Smooth muscle cell (in vitro differentiated cells): ENCODE measurements around the gene SMIM23. TPM values are rescaled to one million over a fixed set of nuclear protein-coding genes. Genes with fewer than 3 reads are reported as not detected.

Experiments used
- DNase-seq: peaks from one replicate; lab custom pipeline; 2025; ENCODE audit not compliant: unreplicated experiment; lab: John Stamatoyannopoulos, UW
- H2AFZ ChIP-seq: fragments of 200-600 bp; sonication (generic); 2 replicates; pipeline ENCODE4 v1.6.0; 2016; ENCODE audit warnings: antibody characterized with exemption, low read depth, mild to moderate bottlenecking
- H3F3A ChIP-seq: fragments of 200-600 bp; sonication (generic); 2 replicates; pipeline ENCODE4 v1.6.0; 2017; ENCODE audit warnings: antibody characterized with exemption, low read depth
- H3K27ac ChIP-seq: fragments of 200-600 bp; sonication (generic); 2 replicates; pipeline ENCODE4 v1.5.1; 2016; ENCODE audit warnings: low read depth, mild to moderate bottlenecking
- H3K27me3 ChIP-seq: fragments of 200-600 bp; sonication (generic); 2 replicates; pipeline ENCODE4 v1.6.1; 2016; ENCODE audit warnings: low read depth, mild to moderate bottlenecking
- H3K36me3 ChIP-seq: fragments of 200-600 bp; sonication (generic); 2 replicates; pipeline ENCODE4 v1.5.1; 2016; ENCODE audit warnings: low read depth
- H3K4me1 ChIP-seq: fragments of 200-600 bp; sonication (generic); 2 replicates; pipeline ENCODE4 v1.5.1; 2016; ENCODE audit warnings: low read depth
- H3K4me2 ChIP-seq: fragments of 200-600 bp; sonication (generic); 2 replicates; pipeline ENCODE4 v1.6.0; 2016; ENCODE audit warnings: mild to moderate bottlenecking
- H3K4me3 ChIP-seq: fragments of 200-600 bp; sonication (generic); 2 replicates; pipeline ENCODE4 v1.5.1; 2016; ENCODE audit warnings: mild to moderate bottlenecking
- H3K79me2 ChIP-seq: fragments of 200-600 bp; sonication (generic); 2 replicates; pipeline ENCODE4 v1.6.0; 2016; ENCODE audit warnings: low read depth, mild to moderate bottlenecking
- H3K9ac ChIP-seq: fragments of 200-600 bp; sonication (generic); 2 replicates; pipeline ENCODE4 v1.6.0; 2016; ENCODE audit warnings: low read depth
- H3K9me3 ChIP-seq: fragments of 200-600 bp; sonication (generic); replicated peaks from 2 replicates; pipeline ENCODE4 v1.5.1; 2016; ENCODE audit warnings: low read depth
- H4K20me1 ChIP-seq: fragments of 200-600 bp; sonication (generic); 2 replicates; pipeline ENCODE4 v1.6.0; 2016; ENCODE audit warnings: low read depth
- WGBS: methylation state at CpG from one replicate; pipeline ENCODE4 v1.1.7; 2016; ENCODE audit warnings: low lambda C conversion rate; 5-methylcytosine and 5-hydroxymethylcytosine counted together
- polyA plus RNA-seq: library from polyadenylated mRNA; unstranded; fragments of >200 nt; fragmentation: Nextera tagmentation; extraction: Ambion mirVana; gene quantifications from 2 replicates; pipeline ENCODE4 v1.2.1, GENCODE V29; 2016
- total RNA-seq: library from RNA; depleted of rRNA; stranded (reverse); fragments of >200 nt; gene quantifications from 2 replicates; pipeline ENCODE4 v1.2.3, GENCODE V29; 2014
- TF ChIP-seq, protein P1 (sequence below): fragments of 200-600 bp; sonication (generic); IDR thresholded peaks from 2 replicates; pipeline ENCODE4 v1.5.1; 2017; ENCODE audit warnings: borderline replicate concordance, mild to moderate bottlenecking, antibody characterized with exemption; ENCODE audit not compliant: insufficient read depth, poor library complexity, severe bottlenecking

SMIM23 gene
- total and polyA plus RNA-seq, 2 experiments from 2014 or later: not detected

- H3K4me1 ChIP-seq: no peaks in the 10 kb centered on the region
- H3K9me3 ChIP-seq: no peaks in the 10 kb centered on the region
- no peaks in the 10 kb centered on the region for H3F3A ChIP-seq
- no peaks in the 10 kb centered on the region for H4K20me1 ChIP-seq
- no peak overlapping the region for H3K4me2 ChIP-seq
- H3K4me3 ChIP-seq: no peak overlapping the region
- no peak overlapping the region for H3K27ac ChIP-seq
- H2AFZ ChIP-seq: no peak overlapping the region
- WGBS: 78% methylated on average over 6 of the region's 6 CpGs
- H3K79me2 ChIP-seq: no peaks in the 10 kb centered on the region
- no peaks in the 10 kb centered on the region for H3K36me3 ChIP-seq
- no peaks in the 10 kb centered on the region for H3K27me3 ChIP-seq
- no peak overlapping the region for H3K9ac ChIP-seq
- DNase-seq: no peak
- TF ChIP-seq, protein P1, sequence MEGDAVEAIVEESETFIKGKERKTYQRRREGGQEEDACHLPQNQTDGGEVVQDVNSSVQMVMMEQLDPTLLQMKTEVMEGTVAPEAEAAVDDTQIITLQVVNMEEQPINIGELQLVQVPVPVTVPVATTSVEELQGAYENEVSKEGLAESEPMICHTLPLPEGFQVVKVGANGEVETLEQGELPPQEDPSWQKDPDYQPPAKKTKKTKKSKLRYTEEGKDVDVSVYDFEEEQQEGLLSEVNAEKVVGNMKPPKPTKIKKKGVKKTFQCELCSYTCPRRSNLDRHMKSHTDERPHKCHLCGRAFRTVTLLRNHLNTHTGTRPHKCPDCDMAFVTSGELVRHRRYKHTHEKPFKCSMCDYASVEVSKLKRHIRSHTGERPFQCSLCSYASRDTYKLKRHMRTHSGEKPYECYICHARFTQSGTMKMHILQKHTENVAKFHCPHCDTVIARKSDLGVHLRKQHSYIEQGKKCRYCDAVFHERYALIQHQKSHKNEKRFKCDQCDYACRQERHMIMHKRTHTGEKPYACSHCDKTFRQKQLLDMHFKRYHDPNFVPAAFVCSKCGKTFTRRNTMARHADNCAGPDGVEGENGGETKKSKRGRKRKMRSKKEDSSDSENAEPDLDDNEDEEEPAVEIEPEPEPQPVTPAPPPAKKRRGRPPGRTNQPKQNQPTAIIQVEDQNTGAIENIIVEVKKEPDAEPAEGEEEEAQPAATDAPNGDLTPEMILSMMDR: no peak
Measured at GRCh38 chr5:171743436-171744076, 42.1 kb upstream of the SMIM23 start.

- TF ChIP-seq, protein P1: no peak
- Histone ChIP-seq H3F3A (no peaks in the 10 kb centered on the region), H3K27ac (no peak overlapping the region), H3K9me3 (no peaks in the 10 kb centered on the region), H3K4me2 (no peak overlapping the region), H3K9ac (no peak overlapping the region), H3K4me1 (no peaks in the 10 kb centered on the region), H3K79me2 (no peaks in the 10 kb centered on the region), H3K4me3 (no peak overlapping the region), H3K36me3 (no peaks in the 10 kb centered on the region), H2AFZ (no peak overlapping the region), H4K20me1 (no peaks in the 10 kb centered on the region), H3K27me3 (no peaks in the 10 kb centered on the region)
- WGBS: 100% methylated on average over 2 of the region's 2 CpGs
- no peak for DNase-seq
Measured at GRCh38 chr5:171744264-171744663, 41.4 kb upstream of the SMIM23 start.

DNA sequence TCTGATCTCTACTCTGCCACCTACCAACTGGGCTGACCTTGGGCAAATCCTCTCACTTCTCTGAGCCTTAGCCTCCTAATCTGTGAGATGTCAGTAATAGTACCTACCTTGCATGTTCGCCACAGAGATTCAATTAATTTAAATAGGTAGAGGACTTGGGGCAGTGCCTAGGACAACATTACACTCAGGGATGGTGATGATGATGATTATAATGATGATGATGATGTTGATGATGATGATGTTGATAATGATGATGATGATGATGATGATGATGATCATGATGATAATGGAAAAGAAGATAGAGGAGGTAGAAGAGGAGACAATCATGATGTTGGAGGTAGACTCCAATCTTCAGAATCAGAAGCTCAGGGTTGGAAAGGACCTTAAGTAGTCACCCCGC, 40.7 kb upstream of the SMIM23 start:
- TF ChIP-seq, protein P1: no peak
- WGBS: 91% methylated on average over 2 of the region's 2 CpGs
- Histone ChIP-seq H2AFZ (no peak overlapping the region), H3K27ac (no peak overlapping the region), H3K4me2 (no peak overlapping the region), H3K9ac (no peak overlapping the region), H4K20me1 (no peaks in the 10 kb centered on the region), H3K4me1 (no peaks in the 10 kb centered on the region), H3K9me3 (no peaks in the 10 kb centered on the region), H3F3A (no peaks in the 10 kb centered on the region), H3K36me3 (no peaks in the 10 kb centered on the region), H3K79me2 (no peaks in the 10 kb centered on the region), H3K27me3 (no peaks in the 10 kb centered on the region), H3K4me3 (no peak overlapping the region)
- no peak for DNase-seq

DNA sequence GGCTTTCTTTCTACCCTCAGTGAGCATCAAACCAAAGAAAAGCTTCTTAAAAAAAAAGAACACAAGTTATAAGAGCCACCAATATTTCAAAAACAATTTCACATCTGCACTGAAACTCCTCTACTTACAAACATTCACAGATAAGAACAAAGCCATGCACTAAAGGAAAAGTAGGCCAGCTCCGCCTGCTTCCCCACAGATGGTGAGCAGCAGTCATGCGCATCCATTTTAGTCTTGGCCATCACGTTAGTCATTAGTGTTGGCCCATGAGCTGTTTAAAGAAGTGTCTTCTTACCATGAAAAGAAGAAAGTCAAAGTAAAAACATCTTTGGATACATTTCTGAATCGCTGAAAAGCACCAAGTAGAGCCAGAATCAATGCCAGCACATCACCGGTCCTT, 40.0 kb upstream of the SMIM23 start:
- Histone ChIP-seq H4K20me1 (no peaks in the 10 kb centered on the region), H3K27me3 (no peaks in the 10 kb centered on the region), H3K4me3 (no peak overlapping the region), H3F3A (no peaks in the 10 kb centered on the region), H3K9me3 (no peaks in the 10 kb centered on the region), H3K79me2 (no peaks in the 10 kb centered on the region), H3K4me2 (no peak overlapping the region), H3K36me3 (no peaks in the 10 kb centered on the region), H3K4me1 (no peaks in the 10 kb centered on the region), H3K9ac (no peak overlapping the region), H2AFZ (no peak overlapping the region), H3K27ac (no peak overlapping the region)
- 92% methylated on average over 5 of the region's 5 CpGs for WGBS
- DNase-seq: no peak
- TF ChIP-seq, protein P1: no peak
